H4 (cell line): ENCODE data around the gene ZNF493. TPM values are rescaled to one million over a fixed set of nuclear protein-coding genes. Genes with fewer than 3 reads are reported as not detected.

ENCODE experiments used
- DNase-seq: peaks from one replicate; pipeline ENCODE4 v3.0.0-alpha.2; 2015; ENCODE audit warnings: low spot score
- total RNA-seq: library from RNA; depleted of rRNA; stranded (reverse); fragments of >200 nt; shearing (Covaris generic); gene quantifications from 2 replicates; pipeline ENCODE4 v1.2.3, GENCODE V29; 2014; rRNA removed

Gene ZNF493
- total RNA-seq, 1 experiment from 2014 or later = 3.6 TPM

GRCh38 chr19:21462540-21462939, 65.6 kb downstream of the ZNF493 start:
- no peak for DNase-seq

- DNase-seq = peak; percentile 26
Measured at GRCh38 chr19:21463449-21464105, 66.6 kb downstream of the ZNF493 start.

- DNase-seq = no peak
Measured at GRCh38 chr19:21466627-21467026, 69.7 kb downstream of the ZNF493 start.

- DNase-seq = no peak
Measured at GRCh38 chr19:21468791-21469190, 71.9 kb downstream of the ZNF493 start.

GRCh38 chr19:21472507-21472906, 75.6 kb downstream of the ZNF493 start:
- DNase-seq = no peak

GRCh38 chr19:21474671-21475181, 77.8 kb downstream of the ZNF493 start:
- DNase-seq = peak; percentile 36

Other genes starting within 250 kb of the ZNF493 start
- 2.4 and 3.4 TPM in 2 replicates for gene ZNF708, start 67.7 kb upstream of the ZNF493 start, total RNA-seq
- 9.7 and 11.2 TPM in 2 replicates for gene ZNF738, start 38.1 kb upstream of the ZNF493 start, total RNA-seq
- gene ZNF429, start 108.5 kb downstream of the ZNF493 start, total RNA-seq = 4.0 and 9.1 TPM in 2 replicates